ENCODE measurements around the gene ADCY2.

Gene ADCY2

DNA sequence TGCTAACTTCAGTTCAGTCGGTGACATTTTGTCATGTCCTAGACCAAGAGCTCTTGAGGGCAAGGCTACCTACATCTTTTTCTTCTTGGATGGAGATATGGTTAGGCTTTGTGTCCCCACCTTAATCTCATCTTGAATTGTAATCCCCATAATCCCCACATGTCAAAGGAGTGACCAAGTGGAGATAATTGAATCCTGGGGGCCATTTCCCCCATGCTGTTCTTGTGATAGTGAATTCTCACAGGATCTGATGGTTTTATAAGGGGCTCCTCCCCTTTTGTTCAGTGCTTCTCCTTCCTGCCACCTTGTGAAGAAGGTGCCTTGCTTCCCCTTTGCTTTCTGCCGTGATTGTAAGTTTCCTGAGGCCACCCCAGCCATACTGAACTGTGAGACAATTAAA lies 457.1 kb downstream of the ADCY2 start:
- H3K27ac Mint-ChIP-seq = no peak overlapping the region
- peaks cover 11% of the 10 kb centered on the region for H3K27me3 Mint-ChIP-seq
- H3K36me3 Mint-ChIP-seq = no peaks in the 10 kb centered on the region
- H3K9me3 Mint-ChIP-seq = no peaks in the 10 kb centered on the region
- H3K4me1 Mint-ChIP-seq = peaks cover 23% of the 10 kb centered on the region
- H3K4me3 Mint-ChIP-seq = no peak overlapping the region

DNA sequence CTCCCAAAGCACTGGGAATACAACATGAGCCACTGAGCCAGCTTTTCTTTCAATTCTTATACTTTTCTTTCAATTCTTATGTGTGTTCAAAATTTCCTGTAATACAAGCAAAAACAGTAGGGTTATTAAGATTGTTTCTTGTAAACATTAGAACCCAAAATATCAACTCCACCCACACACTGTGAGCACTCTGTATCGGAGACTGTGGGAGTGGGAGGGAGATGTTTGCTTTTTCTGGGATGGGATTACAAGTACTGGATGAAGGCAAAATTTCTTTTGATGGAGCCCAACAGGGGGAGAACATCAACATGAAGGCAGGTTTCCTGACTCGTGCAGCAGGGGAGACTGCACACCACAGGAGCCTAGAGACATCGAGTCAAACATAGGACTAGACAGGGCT lies 459.7 kb downstream of the ADCY2 start:
- H3K27me3 Mint-ChIP-seq = peaks cover 2% of the 10 kb centered on the region
- H3K27ac Mint-ChIP-seq = no peak overlapping the region
- peaks cover 34% of the 10 kb centered on the region for H3K4me1 Mint-ChIP-seq
- H3K36me3 Mint-ChIP-seq = peaks cover 2% of the 10 kb centered on the region
- no peak overlapping the region for H3K4me3 Mint-ChIP-seq
- no peaks in the 10 kb centered on the region for H3K9me3 Mint-ChIP-seq

DNA sequence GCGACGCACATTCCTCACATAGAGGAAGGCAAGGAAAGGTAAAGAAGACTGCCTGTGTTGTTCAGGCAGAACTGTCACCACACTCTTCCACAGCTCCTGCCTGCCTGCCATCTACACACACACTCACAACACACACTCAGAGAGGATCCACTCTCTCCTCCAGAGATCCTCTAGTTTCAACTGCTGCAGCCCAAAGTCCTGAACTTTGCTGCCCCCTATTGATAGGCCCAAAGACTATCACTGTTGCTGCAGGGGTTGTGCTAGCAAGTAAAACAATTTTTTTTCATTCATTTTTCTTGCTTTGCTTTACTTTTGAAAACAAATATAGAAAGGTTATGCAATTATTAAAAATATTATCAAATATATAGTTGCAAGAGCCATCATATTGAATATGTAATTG lies 460.9 kb downstream of the ADCY2 start:
- Mint-ChIP-seq H3K27ac (no peak overlapping the region), H3K4me1 (peaks cover 26% of the 10 kb centered on the region)

DNA sequence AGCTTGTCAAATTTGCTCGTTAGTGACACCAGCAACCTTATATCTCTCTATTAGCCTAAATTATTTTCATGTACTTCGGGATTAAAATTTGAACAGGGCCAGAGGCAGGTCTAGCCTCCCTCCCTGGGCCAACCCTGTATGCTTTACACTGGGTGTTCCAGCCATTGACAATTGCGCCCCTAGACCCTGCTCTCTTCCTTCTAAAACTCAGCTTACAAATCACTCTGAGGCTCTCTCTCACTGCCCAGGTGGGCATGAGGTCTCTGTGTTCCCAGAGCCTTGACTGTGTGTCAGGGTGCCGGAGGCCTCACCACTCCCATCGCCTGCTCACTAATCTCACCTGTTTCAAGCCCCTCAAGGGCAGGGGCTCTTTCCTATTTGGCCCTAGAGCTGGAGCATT lies 461.4 kb downstream of the ADCY2 start:
- no peaks in the 10 kb centered on the region for H3K9me3 Mint-ChIP-seq

More for the DNA sequence above, 460.9 kb downstream of the ADCY2 start:
- no peak overlapping the region for H3K4me3 Mint-ChIP-seq
- peaks cover 2% of the 10 kb centered on the region for H3K27me3 Mint-ChIP-seq
- no peaks in the 10 kb centered on the region for H3K9me3 Mint-ChIP-seq
- peaks cover 2% of the 10 kb centered on the region for H3K36me3 Mint-ChIP-seq

DNA sequence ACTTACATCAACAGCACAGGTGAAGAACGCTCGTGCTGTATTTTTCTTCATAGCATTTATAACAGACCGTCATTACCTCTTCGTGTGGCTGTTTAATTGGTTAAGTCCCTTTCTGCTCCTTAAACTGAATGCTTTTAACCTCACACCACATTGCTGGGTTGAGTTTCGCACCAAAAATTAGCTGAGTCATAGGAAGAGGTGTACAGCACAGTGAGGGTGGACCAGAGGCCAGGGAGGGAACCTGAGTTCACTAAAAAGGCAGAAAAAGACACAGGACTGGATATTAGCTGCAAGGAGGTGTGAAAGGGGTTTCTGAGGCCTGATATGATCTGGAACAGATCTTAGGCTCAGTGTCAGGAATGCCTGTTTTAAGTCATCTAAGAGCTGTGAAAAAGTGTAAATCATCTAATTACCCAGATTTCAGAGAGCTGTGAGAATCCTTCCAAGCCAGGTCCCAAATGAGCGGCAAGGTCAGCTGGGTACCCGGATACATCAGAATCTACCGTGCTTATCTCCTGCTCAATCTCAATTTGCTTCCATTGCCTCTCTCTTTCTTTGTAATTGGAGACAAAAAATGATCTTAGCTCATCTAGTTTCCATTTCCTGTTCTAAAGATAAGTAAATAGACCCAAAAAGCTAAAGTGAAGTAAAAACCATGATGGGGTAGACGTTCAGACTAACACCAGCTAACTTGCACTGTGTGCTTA lies 462.1 kb downstream of the ADCY2 start:
- peak overlapping the region; percentile 56 for H3K27ac Mint-ChIP-seq

More for the DNA sequence above, 461.4 kb downstream of the ADCY2 start:
- Mint-ChIP-seq H3K4me1 (peaks cover 21% of the 10 kb centered on the region), H3K27me3 (peaks cover 2% of the 10 kb centered on the region), H3K4me3 (no peak overlapping the region), H3K36me3 (peaks cover 2% of the 10 kb centered on the region), H3K27ac (no peak overlapping the region)

DNA sequence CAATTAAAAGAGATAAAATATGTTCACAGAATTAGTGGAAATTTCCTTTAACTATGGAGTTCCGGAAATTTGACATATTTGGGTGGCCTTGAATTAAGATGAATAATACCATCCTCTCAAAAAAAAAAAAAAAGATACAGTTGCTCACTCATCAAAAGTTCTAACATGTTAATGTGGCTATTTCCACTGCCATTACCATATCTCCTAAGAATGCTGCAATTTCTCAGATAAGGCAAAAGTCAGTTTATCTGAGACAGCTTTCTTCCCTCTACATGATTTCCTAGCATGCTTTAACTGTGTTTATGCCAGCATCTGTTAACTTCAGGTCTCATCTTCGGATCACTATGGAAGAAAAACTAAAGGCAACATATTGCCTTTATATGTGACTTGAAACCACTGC lies 470.3 kb downstream of the ADCY2 start:
- no peak overlapping the region for H3K27ac Mint-ChIP-seq
- H3K4me3 Mint-ChIP-seq = no peak overlapping the region
- peaks cover 50% of the 10 kb centered on the region for H3K4me1 Mint-ChIP-seq
- peaks cover 9% of the 10 kb centered on the region for H3K36me3 Mint-ChIP-seq
- H3K9me3 Mint-ChIP-seq = no peaks in the 10 kb centered on the region
- no peaks in the 10 kb centered on the region for H3K27me3 Mint-ChIP-seq

More for the DNA sequence above, 462.1 kb downstream of the ADCY2 start:
- Mint-ChIP-seq H3K4me1 (peaks cover 18% of the 10 kb centered on the region), H3K4me3 (no peak overlapping the region), H3K27me3 (peaks cover 2% of the 10 kb centered on the region), H3K36me3 (peaks cover 4% of the 10 kb centered on the region), H3K9me3 (no peaks in the 10 kb centered on the region)

DNA sequence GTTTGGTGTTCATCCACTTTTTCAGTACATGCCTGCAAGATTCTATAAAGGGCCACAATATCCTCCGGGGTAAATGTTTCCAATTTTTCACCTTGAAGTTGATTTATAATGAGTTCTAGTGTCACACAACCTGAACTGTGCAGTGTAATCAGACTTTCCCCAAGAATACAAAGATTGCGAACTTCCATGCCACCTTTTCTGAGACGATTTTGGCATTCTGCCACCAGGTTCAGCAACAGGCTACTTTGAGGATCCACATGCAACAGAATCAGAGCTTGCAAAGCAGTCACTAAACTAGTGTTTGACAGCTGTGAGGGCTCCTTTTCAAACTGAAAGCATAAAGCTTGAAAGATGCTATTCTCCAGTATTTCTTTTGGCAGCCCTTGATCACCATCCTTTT lies 471.3 kb downstream of the ADCY2 start:
- Mint-ChIP-seq H3K36me3 (peaks cover 9% of the 10 kb centered on the region), H3K27me3 (no peaks in the 10 kb centered on the region), H3K9me3 (no peaks in the 10 kb centered on the region), H3K27ac (no peak overlapping the region), H3K4me3 (peak overlapping the region; percentile 99), H3K4me1 (peaks cover 61% of the 10 kb centered on the region)

DNA sequence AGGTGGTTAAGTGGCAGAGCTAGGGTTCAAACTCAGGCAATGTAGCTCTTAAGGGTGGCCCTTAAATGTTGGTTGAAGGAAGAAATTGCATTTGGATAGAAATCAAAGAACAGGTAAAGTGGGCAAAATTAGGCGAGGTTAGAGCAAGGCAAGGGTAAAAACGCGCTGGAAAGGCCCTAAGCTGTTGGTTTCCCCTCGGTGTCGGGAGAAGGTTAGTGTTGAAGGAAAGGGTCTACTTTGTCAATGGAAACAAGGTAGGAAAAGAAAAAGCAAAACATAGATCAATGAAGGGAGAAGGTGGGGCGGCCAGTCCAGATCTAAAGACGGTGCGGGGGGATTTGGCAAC lies 472.5 kb downstream of the ADCY2 start:
- Mint-ChIP-seq H3K27me3 (no peaks in the 10 kb centered on the region), H3K4me1 (peaks cover 72% of the 10 kb centered on the region), H3K9me3 (no peaks in the 10 kb centered on the region), H3K36me3 (peaks cover 7% of the 10 kb centered on the region), H3K27ac (peak overlapping the region; percentile 91), H3K4me3 (peak overlapping the region; percentile 99)

DNA sequence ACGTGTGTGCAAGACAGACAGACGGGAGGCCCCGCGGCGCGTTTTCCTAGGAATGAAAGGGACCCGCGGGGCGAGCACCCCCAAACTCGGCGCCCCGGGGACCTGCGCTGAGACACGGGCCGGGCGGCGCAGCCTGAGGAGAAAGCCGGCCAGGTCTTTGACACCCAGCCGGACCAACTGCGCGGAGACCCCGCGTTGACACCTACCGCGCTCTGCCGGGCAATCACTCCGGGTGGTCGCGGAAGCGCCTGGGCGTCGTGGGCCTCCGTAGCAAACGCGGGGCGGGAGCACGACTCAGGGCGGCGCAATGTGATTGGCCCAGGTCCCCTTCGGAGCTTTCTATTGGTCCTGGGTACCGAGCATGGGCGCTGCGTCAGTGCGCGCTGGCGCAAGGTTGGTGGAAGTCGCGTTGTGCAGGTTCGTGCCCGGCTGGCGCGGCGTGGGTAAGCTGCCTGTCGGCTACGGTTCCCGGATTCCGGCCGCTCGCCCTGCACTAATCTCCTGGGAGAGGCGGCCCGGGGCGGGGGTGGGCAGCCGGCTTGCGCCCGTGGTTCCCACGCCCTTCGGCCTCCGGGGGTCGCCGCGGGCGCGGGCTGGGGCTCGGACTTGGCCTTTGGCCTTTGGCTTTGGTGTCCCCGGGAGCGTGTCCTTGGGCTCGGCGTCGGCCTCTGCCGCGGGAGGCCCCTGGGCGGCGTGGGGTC lies 473.0 kb downstream of the ADCY2 start, which contains the start of the genes FASTKD3 and MTRR:
Gene FASTKD3 (minus strand): TSS at position 259 of the 701 bp plus-strand sequence. CDS start 948 bp downstream, outside the sequence.
Gene MTRR (plus strand): TSS at position 376 of the 701 bp plus-strand sequence. CDS start 1,647 bp downstream, outside the sequence.
- H3K4me3 Mint-ChIP-seq = peak within 1 kb of the TSS; percentile 99

DNA sequence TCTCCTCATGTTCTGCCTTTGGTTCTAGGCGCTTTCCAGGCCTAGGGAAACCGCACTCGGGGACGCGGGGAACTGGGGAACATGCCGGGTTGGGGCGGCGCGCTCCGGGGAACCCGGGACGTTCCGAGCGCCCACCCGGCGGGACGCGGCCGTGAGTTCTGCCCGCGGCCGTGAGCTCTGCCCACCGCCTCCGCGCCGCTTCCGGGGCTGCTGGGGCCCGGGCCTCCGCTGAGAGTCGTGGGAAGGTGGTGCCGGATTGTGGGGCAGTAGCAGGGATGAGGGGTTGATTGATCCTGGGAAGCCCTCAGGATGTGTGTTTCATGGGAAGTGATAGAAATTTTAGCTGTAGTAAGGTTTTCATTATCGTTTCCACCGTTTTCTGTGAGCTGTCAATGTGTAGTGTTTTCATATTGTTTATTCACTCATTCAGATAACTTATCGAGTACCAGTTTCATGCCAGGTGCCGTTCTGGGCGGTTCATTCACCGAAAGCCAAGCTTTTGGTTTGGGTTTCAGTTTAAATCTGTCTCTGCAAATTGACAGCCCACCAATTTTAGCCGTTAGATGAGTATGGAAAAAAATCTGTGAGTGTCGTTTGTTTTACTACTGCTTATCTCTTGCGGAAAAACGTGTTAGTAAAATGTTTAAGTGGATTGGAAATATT lies 473.7 kb downstream of the ADCY2 start:
- Mint-ChIP-seq H3K27me3 (no peaks in the 10 kb centered on the region), H3K9me3 (no peaks in the 10 kb centered on the region), H3K27ac (peak overlapping the region; percentile 91), H3K4me1 (peaks cover 79% of the 10 kb centered on the region), H3K4me3 (peak overlapping the region; percentile 99), H3K36me3 (peaks cover 7% of the 10 kb centered on the region)

More for the DNA sequence above, 473.0 kb downstream of the ADCY2 start, which contains the start of the genes FASTKD3 and MTRR:
- H3K27ac Mint-ChIP-seq = peak within 1 kb of the TSS; percentile 91
- H3K9me3 Mint-ChIP-seq = no peaks in the 10 kb centered on the region
- no peaks in the 10 kb centered on the region for H3K27me3 Mint-ChIP-seq
- H3K4me1 Mint-ChIP-seq = peaks cover 77% of the 10 kb centered on the region
- peaks cover 7% of the 10 kb centered on the region for H3K36me3 Mint-ChIP-seq

DNA sequence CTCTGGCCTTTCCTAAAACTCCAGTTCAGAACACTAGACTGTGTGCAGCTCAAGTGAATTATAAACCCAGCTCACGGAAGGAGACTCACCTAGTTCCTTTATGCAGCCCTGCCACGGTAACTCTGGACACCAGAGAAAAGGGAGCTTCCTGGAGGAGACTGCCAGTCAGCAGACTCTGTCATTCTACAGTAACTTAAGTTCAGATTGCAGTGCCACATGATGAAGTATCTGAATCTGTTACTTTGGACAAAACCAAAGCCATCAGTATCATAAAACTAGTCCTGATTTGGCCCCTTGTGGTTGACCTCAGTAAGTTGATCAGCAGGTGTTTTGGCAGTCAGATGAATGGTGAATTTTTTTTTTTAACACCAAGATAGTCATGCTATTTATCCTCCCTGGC lies 475.7 kb downstream of the ADCY2 start:
- Mint-ChIP-seq H3K9me3 (no peaks in the 10 kb centered on the region), H3K27ac (peak overlapping the region; percentile 49), H3K4me1 (peaks cover 70% of the 10 kb centered on the region), H3K36me3 (peaks cover 13% of the 10 kb centered on the region), H3K27me3 (no peaks in the 10 kb centered on the region), H3K4me3 (peak overlapping the region; percentile 99)

DNA sequence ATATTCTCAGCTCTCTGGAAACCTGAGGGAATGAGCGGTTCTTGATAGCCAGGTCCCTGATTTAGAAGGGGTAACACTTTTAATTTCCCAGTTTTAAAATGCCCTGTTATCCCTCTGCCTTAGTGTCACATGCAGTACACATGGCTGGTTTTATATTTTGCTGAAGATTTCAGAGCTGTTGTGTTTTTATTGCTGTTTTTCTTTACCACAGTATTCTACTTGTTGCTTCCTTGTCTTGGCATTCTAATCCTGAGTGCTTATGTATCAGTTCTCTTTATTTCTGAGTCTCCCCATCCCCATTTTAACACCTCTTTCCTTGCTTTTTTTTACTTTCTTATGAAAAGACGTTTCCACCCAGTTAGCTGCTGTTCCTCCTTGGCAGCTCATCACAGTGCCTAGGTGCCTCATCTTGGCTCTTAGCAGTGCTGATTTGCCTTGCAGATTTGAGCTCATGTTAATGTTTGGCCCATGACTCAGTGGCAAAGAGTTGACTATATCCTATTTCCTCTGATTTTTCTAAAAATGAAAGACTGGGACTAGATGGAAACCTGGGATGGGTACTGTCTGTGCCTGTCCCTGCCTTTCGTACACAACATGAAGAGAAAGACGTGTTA lies 476.7 kb downstream of the ADCY2 start:
- Mint-ChIP-seq H3K4me3 (peak overlapping the region; percentile 34), H3K27ac (peak overlapping the region; percentile 38)

DNA sequence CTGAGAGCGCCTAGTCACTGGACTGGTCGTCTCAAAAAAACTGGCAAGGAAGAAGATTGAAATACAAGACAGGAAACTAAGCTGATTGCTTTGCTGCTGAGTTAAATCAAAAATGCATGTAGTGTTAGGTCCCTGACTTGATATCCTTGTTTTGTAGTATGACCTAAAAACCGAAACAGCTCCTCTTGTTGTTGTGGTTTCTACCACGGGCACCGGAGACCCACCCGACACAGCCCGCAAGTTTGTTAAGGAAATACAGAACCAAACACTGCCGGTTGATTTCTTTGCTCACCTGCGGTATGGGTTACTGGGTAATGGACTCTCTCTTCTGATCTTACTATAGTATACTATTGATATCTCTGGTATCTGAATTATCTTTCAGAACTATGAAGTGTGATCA lies 477.3 kb downstream of the ADCY2 start:
- Mint-ChIP-seq H3K36me3 (peaks cover 21% of the 10 kb centered on the region), H3K4me1 (peaks cover 71% of the 10 kb centered on the region), H3K4me3 (peak overlapping the region; percentile 34)

More for the DNA sequence above, 476.7 kb downstream of the ADCY2 start:
- Mint-ChIP-seq H3K4me1 (peaks cover 70% of the 10 kb centered on the region), H3K36me3 (peaks cover 15% of the 10 kb centered on the region), H3K9me3 (no peaks in the 10 kb centered on the region), H3K27me3 (no peaks in the 10 kb centered on the region)

DNA sequence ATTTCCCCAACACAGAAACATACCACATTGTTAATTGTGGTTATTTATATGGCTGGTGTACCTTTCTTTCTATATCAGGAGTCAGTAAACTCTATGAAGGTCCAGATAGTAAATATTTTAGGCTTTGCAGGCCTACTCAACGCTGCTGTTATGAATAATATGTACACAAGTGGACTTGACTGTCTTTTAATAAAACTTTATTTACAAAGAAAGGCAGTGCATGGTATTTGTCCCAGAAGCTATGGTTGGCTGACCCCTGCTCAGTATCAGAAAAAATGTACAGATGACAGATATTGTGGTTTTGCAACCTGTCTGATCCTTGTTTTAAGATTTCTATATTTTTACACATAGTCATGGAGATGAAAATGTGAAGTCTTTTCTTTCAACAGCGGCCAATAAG lies 478.7 kb downstream of the ADCY2 start:
- Mint-ChIP-seq H3K27ac (no peak overlapping the region), H3K4me1 (peaks cover 80% of the 10 kb centered on the region), H3K36me3 (peaks cover 23% of the 10 kb centered on the region), H3K27me3 (no peaks in the 10 kb centered on the region), H3K9me3 (no peaks in the 10 kb centered on the region), H3K4me3 (no peak overlapping the region)

More for the DNA sequence above, 477.3 kb downstream of the ADCY2 start:
- no peaks in the 10 kb centered on the region for H3K9me3 Mint-ChIP-seq
- H3K27ac Mint-ChIP-seq = peak overlapping the region; percentile 60
- no peaks in the 10 kb centered on the region for H3K27me3 Mint-ChIP-seq

DNA sequence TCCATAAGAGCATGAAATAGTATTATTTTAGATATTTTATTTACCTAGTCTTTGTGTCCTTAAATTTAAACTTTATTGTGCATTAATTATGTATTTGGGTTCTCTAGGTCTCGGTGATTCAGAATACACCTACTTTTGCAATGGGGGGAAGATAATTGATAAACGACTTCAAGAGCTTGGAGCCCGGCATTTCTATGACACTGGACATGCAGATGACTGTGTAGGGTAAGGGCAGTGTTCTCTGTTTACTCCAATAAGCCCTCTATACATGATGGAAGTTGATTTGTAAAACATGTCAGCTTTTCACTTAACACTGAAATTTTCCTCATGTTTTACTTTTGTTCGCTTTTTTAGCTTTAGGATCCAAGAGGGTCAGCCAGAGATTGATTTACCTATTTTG lies 479.2 kb downstream of the ADCY2 start:
- Mint-ChIP-seq H3K4me3 (no peak overlapping the region), H3K27me3 (no peaks in the 10 kb centered on the region), H3K27ac (no peak overlapping the region), H3K4me1 (peaks cover 76% of the 10 kb centered on the region), H3K36me3 (peaks cover 21% of the 10 kb centered on the region), H3K9me3 (no peaks in the 10 kb centered on the region)
